Measurements from ENCODE around the gene SOX4. TPM values are rescaled to one million over a fixed set of nuclear protein-coding genes. Genes with fewer than 3 reads are reported as not detected.

The SOX4 gene
- total RNA-seq, 1 donor from 2014 or later, result 92.7 TPM

DNA sequence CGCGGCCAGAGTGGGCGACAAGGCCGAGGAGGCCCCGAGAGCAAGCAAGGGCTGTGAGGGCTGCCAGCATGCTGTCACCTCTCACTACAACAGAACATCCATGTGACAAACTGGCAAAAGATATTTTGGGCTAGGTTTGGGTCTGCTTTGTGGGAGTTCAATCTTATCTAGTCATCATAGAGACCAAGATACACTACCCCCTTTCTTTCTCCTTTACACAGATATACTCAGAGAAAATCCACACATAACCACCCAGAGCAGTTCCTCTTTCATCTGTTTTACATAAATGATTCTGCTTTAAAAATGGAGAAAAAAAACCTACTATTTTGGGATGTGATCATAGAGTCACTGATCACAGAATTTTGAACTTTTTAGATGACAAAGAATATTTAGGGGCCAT, 16.8 kb downstream of the SOX4 start:
- DNase-seq (ENCODE audit: low read depth, low spot score), result no peak
- Mint-ChIP-seq H3K4me1 (peaks cover 17% of the 10 kb centered on the region), H3K9me3 (peaks cover 3% of the 10 kb centered on the region), H3K27me3 (ENCODE audit: low read depth) (no peaks in the 10 kb centered on the region), H3K27ac (ENCODE audit: unreplicated experiment) (no peak overlapping the region), H3K4me3 (no peak overlapping the region), H3K36me3 (ENCODE audit: low read depth) (peaks cover 7% of the 10 kb centered on the region)
- TF ChIP-seq, protein P1, sequence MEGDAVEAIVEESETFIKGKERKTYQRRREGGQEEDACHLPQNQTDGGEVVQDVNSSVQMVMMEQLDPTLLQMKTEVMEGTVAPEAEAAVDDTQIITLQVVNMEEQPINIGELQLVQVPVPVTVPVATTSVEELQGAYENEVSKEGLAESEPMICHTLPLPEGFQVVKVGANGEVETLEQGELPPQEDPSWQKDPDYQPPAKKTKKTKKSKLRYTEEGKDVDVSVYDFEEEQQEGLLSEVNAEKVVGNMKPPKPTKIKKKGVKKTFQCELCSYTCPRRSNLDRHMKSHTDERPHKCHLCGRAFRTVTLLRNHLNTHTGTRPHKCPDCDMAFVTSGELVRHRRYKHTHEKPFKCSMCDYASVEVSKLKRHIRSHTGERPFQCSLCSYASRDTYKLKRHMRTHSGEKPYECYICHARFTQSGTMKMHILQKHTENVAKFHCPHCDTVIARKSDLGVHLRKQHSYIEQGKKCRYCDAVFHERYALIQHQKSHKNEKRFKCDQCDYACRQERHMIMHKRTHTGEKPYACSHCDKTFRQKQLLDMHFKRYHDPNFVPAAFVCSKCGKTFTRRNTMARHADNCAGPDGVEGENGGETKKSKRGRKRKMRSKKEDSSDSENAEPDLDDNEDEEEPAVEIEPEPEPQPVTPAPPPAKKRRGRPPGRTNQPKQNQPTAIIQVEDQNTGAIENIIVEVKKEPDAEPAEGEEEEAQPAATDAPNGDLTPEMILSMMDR (conservative IDR thresholded peaks at IDR 0.05), result no peak

DNA sequence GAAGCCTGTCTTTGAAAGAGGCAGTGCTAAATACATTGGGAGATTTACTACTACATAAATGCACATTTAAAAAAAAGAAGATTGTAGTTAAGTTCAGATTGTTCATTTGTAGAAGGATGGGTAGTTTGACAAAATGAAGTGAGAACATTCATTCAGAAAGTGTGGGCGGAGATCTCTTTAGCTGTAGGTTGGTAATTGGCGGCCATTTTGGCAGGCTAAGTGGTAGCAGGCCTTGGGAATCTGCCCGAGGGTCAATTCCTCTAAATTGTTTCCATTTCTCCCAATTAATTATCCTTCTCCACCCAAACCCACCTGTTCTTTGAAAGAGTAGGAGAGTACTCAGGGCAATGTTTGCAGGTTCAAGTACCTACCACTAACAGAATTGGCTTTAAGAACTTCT, 17.9 kb downstream of the SOX4 start:
- DNase-seq (ENCODE audit: low read depth, low spot score), result no peak
- TF ChIP-seq, protein P1 (conservative IDR thresholded peaks at IDR 0.05), result no peak
- Mint-ChIP-seq H3K4me3 (no peak overlapping the region), H3K36me3 (ENCODE audit: low read depth) (peaks cover 7% of the 10 kb centered on the region), H3K9me3 (peaks cover 3% of the 10 kb centered on the region), H3K4me1 (peaks cover 26% of the 10 kb centered on the region), H3K27me3 (ENCODE audit: low read depth) (no peaks in the 10 kb centered on the region), H3K27ac (ENCODE audit: unreplicated experiment) (no peak overlapping the region)

DNA sequence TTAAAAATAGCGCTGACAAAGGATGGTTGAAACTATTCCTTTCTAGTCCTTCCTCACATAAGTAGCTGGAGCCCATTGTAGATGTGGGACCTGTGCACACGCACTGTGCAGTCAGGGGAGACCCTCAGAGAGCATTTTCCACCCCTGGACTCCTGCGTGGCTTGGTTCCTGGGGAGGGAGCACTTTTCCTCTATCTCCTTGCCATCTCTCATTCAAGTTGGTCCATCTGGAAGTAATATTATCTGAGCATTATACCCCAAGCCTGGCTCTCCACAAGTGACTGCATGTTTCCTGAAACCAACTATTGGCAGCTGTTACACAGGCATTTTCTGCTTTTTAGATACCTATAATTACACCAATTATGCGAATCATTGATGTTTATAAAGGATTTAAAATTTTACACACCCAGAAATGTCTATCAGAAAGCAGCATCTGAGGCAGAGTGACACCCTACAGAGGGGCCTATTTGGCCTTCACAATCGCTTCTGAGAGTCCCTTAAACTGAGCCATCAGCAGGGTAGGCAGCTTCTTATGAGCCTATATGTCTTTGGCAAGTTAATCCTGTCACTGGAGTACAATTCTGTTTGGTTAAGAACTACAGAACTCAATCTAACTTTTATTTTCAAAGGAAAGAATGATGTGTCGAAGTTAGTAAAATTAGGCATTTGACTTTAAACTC, 18.7 kb downstream of the SOX4 start:
- Mint-ChIP-seq H3K4me1 (peaks cover 26% of the 10 kb centered on the region), H3K9me3 (no peaks in the 10 kb centered on the region), H3K27ac (ENCODE audit: unreplicated experiment) (peak overlapping the region; percentile 73), H3K27me3 (ENCODE audit: low read depth) (no peaks in the 10 kb centered on the region), H3K36me3 (ENCODE audit: low read depth) (peaks cover 5% of the 10 kb centered on the region), H3K4me3 (no peak overlapping the region)
- no peak for DNase-seq (ENCODE audit: low read depth, low spot score)
- TF ChIP-seq, protein P1 (conservative IDR thresholded peaks at IDR 0.05), result no peak

DNA sequence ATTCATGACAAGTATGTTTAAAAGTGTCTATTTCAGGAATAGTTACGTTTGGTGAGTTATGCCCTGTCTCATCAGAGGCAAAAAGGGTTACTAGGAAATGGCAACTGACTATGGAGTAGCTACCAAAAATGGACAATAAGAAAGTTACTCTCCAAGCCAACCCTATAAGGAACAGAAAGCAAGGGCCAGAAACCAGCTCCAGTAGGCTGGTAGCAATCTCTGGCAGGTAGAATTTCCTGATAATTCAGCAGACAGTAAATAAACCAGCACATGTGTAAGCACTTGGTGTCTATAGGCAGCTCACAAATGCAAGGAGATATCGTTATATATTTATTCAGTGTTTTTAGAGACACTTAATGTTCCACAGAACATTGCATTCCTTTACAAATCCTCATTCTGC, 20.3 kb downstream of the SOX4 start:
- Mint-ChIP-seq H3K27ac (ENCODE audit: unreplicated experiment) (no peak overlapping the region), H3K9me3 (no peaks in the 10 kb centered on the region), H3K27me3 (ENCODE audit: low read depth) (no peaks in the 10 kb centered on the region), H3K36me3 (ENCODE audit: low read depth) (peaks cover 5% of the 10 kb centered on the region), H3K4me3 (no peak overlapping the region), H3K4me1 (peaks cover 26% of the 10 kb centered on the region)
- TF ChIP-seq, protein P1 (conservative IDR thresholded peaks at IDR 0.05), result no peak
- DNase-seq (ENCODE audit: low read depth, low spot score), result no peak

DNA sequence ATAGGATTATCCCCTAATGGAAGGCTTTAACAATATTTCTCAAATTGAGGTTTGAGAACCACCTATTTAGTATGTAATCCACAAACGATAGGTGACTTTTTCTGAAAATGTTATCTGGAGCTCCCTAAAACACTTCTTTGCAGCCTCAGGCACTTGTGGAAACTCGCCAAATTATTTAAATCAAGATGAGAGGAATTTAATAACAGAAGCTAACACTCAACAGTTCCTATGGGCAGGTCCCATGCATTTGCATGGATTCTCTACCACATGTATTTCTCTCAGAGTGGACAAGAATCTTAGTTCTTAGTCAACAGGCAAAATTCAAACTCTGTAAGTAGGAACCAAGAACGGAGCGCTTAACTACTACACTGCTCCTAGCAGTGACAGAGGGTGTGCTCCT, 20.7 kb downstream of the SOX4 start:
- Mint-ChIP-seq H3K9me3 (no peaks in the 10 kb centered on the region), H3K4me1 (peaks cover 26% of the 10 kb centered on the region), H3K36me3 (ENCODE audit: low read depth) (peaks cover 3% of the 10 kb centered on the region), H3K27me3 (ENCODE audit: low read depth) (no peaks in the 10 kb centered on the region), H3K27ac (ENCODE audit: unreplicated experiment) (no peak overlapping the region), H3K4me3 (no peak overlapping the region)
- TF ChIP-seq, protein P1 (conservative IDR thresholded peaks at IDR 0.05), result no peak
- DNase-seq (ENCODE audit: low read depth, low spot score), result no peak
